ELF-1 (cell line): ENCODE measurements around the gene PLEKHA4.
"Not testable (repeated sequence)": the region's sequence is repeated elsewhere in the genome, so short reads cannot be mapped to it uniquely, and the experiment has no call there.

Experiments
- DNase-seq: peaks from one replicate; pipeline ENCODE4 v3.0.0-alpha.2; 2016; ENCODE audit warnings: low read depth, low spot score

The PLEKHA4 gene

GRCh38 chr19:48866692-48867091, 1.7 kb downstream of the PLEKHA4 start:
- no peak for DNase-seq

- DNase-seq, result no peak
These were observed 5.6 kb downstream of the PLEKHA4 start for GRCh38 chr19:48862827-48863226.

DNA sequence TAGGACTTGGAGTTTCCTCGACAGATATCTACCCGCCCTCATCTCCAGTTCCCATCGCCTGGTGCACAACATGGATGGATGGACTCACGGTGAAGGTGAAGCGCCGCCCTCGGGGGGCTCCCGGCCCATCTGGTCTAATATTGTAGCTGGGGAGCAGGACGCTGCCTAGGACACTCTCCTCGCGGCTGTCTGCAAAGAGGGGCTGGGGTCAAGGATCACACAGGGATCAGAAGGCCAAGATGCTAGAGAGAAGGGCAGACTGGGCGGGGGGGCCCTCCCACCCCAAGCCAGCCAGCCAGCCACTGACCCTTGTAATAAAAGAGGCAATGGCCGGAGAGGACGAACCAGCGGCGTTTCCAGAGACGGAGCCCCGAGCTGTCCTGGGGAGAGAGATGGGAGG, 7.1 kb downstream of the PLEKHA4 start:
- no peak for DNase-seq

DNA sequence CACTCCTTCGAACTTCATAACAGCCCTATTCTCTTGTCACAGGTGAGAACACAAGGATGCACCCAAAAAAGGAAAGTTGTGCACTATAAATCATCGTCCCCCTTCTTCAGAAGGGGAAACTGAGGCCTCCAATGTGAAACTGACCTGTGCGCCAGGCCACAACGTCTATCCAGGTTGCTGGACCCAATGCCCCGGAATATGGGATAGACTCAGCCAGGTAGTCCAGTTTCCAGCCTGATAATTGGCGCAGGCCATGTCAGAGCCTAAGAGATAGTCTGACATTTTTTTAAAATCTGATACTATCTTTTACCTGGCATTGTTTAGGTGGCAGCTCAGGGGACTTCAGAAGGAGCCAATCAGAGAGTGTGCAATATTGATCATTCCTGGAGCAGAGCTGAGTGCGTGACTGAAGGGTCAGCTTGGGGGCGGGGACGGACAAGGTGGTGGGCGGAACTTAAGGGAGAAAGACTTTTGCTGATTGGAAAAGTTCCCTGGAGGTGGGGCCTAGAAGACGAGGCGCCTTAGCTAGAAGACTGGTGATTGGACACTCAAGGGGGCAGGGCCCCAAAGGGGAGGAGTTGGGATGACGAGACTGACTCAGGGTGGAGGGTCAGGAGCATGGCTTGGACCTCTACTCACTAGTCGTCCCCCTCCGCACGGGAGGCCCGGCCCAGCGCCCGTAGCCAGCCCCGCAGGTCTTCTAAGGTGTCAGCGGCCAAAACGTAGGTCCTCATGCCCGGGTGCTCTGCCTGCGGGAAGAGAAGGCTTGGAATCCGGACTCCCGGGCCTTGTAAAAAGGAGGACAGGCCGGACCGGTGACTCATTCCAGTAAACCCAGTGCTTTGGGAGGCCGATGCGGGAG, 8.5 kb downstream of the PLEKHA4 start:
- peak; percentile 97 for DNase-seq

DNA sequence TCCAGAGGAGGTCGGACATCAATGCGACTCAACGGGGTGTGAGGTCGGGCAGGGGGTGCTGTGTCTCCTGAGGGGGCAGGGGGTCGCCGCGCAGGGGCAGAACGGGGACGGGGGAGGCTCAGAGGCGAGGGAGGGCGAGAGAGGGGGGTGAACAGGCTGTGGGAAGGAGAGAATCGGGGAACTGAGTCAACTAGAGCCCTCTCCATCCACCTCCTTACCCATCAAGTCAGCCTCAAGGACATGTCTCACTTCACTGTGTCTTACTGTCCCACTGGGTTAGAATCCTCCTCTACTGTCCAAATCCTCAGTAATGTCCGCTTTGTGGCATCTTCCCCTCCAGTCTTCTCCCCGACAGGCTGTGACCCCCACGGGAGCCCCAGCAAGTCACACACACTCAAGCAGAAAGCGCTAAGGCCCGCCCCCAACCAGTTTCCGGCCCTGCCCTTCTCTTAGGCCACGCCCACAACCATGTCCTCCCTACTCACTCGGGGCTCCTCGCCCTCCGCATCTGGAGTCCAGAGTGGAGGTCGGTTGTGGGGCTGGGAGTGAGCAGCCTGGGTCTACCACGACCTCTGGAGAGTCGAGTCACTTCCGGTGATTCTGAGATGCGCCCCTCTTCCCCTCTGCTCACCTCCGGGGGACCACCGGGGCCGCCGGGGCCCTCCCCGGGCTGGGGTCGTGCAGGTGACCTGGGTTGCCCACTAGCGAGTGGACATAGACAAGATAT, 9.3 kb downstream of the PLEKHA4 start:
- peak; percentile 83 for DNase-seq

- no peak for DNase-seq
These were observed 11.5 kb downstream of the PLEKHA4 start for GRCh38 chr19:48856921-48857320.

DNA sequence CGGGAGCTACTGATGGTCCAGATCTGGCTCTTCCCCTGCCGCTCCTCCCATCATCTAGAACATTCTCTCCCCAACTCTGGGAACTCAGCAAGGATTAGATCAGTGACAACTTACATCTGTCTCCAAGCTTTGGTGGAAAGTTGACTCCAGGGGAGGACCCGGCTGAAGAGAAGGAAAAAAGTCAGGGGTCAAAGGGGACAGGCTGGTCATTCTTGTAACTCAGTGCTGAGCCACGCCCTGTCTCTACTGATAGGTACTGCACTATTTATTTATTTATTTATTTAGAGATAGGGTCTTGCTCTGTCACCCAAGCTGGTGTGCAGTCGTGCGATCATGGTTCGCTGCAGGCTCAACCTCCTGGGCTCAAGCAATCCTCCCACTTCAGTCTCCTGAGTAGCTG, 14.3 kb downstream of the PLEKHA4 start:
- DNase-seq, result no peak

GRCh38 chr19:48853483-48853882, 14.9 kb downstream of the PLEKHA4 start:
- DNase-seq, result no peak

DNA sequence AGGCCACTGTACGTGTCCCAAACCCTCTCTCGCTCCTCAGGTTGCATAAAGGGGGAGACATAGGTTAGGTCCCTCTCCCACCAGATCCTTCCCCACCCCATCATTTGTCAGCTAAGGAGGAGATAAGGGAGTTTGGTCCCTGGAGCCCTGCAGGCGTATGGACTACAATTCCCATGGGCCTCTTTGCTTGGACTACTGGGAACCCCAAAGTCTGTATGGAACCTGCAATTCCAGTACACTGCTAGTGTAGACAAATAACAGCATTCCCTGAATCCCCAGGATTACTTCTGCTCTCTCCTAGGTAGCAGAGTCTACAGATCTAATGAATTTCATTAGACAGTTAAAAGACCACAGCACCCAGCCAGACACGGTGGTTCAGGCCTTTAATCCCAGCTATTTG, 16.1 kb downstream of the PLEKHA4 start:
- DNase-seq, result no peak

DNA sequence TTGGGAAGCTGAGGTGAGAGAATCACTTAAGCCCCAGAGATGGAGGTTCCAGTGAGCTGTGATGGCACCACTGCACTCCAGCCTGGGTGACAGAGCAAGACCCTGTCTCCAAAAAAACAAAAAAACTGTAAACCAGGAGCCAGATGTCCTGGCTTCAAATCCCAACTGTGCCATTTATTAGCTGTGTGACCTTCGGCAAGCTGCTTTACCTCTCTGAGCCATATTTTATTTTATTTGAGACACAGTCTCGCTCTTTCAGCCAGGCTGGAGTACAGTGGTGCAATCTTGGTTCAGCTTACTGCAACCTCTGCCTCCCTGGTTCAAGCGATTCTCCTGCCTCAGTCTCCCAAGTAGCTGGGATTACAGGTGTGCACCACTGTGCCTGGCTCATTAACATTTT, 21.8 kb downstream of the PLEKHA4 start:
- DNase-seq, result not testable (repeated sequence)

DNA sequence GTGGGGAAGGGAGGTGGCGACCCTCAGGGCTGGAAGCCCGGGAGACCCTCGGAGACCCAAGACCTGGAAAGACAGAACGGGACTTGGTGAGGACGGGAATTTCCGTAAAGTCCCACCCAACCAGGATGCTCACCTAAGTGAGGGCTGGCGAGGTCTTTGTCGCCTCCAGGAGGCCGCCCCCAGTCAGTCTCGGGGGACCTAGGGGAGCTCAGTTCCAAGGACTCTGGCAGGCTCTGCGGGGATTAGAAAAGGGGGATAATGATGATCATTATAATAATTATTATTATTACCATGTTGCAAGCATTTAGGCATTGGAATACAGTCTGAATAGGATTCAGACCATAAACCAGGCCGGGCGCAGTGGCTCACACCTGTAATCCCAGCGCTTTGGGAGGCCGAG, 23.0 kb downstream of the PLEKHA4 start:
- DNase-seq, result no peak

GRCh38 chr19:48844472-48844871, 23.9 kb downstream of the PLEKHA4 start:
- peak; percentile 61 for DNase-seq

- DNase-seq, result peak; percentile 78
These were observed 25.6 kb downstream of the PLEKHA4 start for GRCh38 chr19:48842789-48843162.

DNA sequence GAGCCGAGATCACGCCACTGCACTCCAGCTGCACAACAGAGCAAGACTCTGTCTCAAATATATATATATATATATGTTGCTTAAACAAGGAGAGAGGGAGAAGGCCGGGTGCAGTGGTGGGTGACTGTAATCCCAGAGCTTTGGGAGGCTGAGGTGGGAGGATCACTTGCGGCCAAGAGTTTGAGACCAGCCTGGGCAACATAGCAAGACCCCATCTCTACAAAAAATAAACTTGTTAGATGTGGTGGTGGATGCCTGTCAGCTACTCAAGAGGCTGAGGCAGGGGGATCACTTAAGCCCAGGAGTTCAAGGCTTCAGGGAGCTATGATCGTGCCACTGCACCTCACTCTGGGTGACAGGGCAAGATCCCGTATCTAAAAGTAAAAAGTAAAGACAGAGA, 26.8 kb downstream of the PLEKHA4 start:
- no peak for DNase-seq

DNA sequence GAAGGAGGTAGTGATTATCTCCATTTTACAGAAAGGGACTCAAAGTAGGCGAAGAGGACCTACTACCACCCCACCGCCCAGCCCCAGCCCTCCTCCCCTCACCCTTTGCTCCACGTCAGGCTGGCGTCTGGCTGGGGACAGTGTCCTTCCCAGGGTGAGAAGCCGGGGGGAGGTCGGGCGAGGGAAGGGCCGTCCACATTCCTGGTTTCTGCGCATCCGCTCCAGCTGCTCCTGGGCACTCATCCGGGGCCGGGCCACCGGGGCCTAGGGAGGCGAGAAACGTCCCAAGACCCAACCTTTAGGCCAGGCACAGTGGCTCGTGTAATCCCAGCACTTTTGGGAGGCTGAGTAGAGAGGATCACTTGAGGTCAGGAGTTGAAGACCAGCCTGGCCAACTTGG, 27.4 kb downstream of the PLEKHA4 start:
- DNase-seq, result no peak

- no peak for DNase-seq
These were observed 30.7 kb downstream of the PLEKHA4 start for GRCh38 chr19:48837687-48838086.

GRCh38 chr19:48837051-48837524, 31.3 kb downstream of the PLEKHA4 start:
- peak; percentile 94 for DNase-seq

GRCh38 chr19:48836089-48837017, 32.1 kb downstream of the PLEKHA4 start, which contains the start of gene HSD17B14:
TSS of gene HSD17B14 (minus strand) at chr19:48836491. CDS start at chr19:48836411, 80 bp downstream.
- peak; percentile 89 for DNase-seq

DNA sequence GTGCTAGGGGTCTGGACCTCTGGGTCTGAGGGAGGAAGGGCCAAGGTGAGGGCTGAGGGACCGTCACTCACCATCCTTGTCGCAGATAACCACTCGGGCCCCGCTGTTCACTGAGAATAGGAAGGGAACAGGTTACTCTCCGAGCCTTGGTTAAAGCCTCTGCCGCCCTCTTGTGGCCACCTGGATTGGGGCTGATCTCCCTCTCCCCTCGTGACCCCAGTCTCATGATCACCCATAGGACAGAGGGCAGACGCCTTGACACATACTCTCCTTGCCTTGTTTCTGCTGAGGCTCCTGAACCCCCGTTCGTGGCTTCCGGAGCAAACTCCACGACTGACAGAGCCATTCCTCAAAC, 32.7 kb downstream of the PLEKHA4 start:
- peak; percentile 98 for DNase-seq

DNA sequence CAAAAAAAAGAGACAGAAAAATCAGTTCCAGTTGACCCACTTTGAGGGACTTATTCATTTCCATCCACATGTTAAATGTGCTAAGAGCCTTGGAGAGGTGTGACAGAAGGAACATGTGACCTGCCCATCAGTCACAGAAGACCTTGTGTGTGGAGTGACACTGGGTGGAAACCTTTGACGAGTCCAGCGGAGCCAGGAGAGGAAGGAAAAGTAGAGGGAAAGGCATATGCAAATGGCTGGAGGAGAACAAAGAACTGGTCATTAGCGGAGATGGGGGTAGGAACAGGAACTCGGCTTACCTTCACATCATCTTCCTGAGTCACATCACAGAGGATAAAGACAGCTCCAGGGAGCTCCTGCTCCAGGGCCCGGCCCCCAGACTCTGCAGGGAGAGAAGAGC, 34.4 kb downstream of the PLEKHA4 start:
- DNase-seq, result peak; percentile 49

- no peak for DNase-seq
These were observed 35.4 kb downstream of the PLEKHA4 start for GRCh38 chr19:48833049-48833448.

DNA sequence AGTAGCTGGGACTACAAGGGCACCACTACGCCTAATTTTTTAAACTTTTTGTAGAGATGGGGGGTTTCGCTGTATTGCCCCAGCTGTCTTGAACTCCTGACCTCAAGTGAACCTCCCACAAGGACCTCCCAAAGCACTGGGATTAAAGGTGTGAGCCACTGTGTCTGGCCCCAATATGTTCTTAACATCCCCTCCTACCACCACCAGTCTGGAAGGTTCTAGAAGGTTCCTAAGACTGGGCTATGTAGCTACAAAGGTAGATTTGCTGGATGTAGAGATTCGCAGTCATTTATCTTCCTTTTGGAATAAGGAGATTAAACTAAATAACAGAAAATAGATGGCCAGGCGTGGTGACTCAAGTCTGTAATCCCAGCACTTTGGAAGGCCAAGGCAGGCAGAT, 37.5 kb downstream of the PLEKHA4 start:
- no peak for DNase-seq
